GM13977 (cell line): Measurements from ENCODE around the gene PPP2R3A.

ENCODE experiments used
- DNase-seq: peaks from one replicate; pipeline ENCODE4 v3.0.0; 2012; ENCODE audit warnings: low spot score
- in situ Hi-C: fragments of 300-500 bp; cut with MboI; formaldehyde crosslinking; loops from one replicate; pipeline ENCODE4 v1.12.0; 2022; ENCODE audit warnings: low sequenced_read_pairs, low pct_unique_long_range_greater_than_20kb, mixed read lengths, inconsistent platforms; ENCODE audit not compliant: unreplicated experiment
- TF ChIP-seq, protein P1 (sequence below): IDR thresholded peaks from 2 replicates; pipeline ENCODE4 v1.5.1; 2012; ENCODE audit warnings: mild to moderate bottlenecking, control low read depth; ENCODE audit not compliant: insufficient read depth; ENCODE audit errors: extremely low read depth, missing control alignments

Gene PPP2R3A, protein sequence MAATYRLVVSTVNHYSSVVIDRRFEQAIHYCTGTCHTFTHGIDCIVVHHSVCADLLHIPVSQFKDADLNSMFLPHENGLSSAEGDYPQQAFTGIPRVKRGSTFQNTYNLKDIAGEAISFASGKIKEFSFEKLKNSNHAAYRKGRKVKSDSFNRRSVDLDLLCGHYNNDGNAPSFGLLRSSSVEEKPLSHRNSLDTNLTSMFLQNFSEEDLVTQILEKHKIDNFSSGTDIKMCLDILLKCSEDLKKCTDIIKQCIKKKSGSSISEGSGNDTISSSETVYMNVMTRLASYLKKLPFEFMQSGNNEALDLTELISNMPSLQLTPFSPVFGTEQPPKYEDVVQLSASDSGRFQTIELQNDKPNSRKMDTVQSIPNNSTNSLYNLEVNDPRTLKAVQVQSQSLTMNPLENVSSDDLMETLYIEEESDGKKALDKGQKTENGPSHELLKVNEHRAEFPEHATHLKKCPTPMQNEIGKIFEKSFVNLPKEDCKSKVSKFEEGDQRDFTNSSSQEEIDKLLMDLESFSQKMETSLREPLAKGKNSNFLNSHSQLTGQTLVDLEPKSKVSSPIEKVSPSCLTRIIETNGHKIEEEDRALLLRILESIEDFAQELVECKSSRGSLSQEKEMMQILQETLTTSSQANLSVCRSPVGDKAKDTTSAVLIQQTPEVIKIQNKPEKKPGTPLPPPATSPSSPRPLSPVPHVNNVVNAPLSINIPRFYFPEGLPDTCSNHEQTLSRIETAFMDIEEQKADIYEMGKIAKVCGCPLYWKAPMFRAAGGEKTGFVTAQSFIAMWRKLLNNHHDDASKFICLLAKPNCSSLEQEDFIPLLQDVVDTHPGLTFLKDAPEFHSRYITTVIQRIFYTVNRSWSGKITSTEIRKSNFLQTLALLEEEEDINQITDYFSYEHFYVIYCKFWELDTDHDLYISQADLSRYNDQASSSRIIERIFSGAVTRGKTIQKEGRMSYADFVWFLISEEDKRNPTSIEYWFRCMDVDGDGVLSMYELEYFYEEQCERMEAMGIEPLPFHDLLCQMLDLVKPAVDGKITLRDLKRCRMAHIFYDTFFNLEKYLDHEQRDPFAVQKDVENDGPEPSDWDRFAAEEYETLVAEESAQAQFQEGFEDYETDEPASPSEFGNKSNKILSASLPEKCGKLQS (N-terminal part only)

GRCh38 chr3:135965506-135966270 lies at the start of gene PPP2R3A:
Gene PPP2R3A (plus strand): TSS chr3:135965728. CDS start chr3:136001499, 35,771 bp downstream.
- DNase-seq: peak; percentile 89
- TF ChIP-seq, protein P1, sequence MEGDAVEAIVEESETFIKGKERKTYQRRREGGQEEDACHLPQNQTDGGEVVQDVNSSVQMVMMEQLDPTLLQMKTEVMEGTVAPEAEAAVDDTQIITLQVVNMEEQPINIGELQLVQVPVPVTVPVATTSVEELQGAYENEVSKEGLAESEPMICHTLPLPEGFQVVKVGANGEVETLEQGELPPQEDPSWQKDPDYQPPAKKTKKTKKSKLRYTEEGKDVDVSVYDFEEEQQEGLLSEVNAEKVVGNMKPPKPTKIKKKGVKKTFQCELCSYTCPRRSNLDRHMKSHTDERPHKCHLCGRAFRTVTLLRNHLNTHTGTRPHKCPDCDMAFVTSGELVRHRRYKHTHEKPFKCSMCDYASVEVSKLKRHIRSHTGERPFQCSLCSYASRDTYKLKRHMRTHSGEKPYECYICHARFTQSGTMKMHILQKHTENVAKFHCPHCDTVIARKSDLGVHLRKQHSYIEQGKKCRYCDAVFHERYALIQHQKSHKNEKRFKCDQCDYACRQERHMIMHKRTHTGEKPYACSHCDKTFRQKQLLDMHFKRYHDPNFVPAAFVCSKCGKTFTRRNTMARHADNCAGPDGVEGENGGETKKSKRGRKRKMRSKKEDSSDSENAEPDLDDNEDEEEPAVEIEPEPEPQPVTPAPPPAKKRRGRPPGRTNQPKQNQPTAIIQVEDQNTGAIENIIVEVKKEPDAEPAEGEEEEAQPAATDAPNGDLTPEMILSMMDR: no peak
- in situ Hi-C loops: no loop called here

DNA sequence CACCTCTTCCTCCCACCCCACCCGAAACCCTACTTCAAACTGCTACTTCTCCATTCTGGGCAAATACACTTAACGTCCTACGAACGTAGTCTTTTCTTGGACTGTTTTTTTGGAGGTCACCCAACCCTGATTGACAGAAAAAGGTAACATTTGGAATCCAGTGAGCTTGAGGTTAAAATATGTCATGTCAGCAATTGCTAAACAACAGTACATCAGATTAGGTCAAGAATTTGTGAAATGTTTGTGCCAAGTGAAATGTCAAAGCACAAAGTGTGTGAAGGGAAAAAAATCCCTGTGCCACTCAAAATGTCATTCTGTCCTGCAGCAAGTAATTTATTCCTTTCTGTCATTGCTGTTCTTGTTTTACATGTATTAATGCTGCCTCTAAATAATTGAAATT lies 49.2 kb upstream of the PPP2R3A start:
- TF ChIP-seq, protein P1: no peak
- DNase-seq: no peak
- in situ Hi-C loops: no loop called here

DNA sequence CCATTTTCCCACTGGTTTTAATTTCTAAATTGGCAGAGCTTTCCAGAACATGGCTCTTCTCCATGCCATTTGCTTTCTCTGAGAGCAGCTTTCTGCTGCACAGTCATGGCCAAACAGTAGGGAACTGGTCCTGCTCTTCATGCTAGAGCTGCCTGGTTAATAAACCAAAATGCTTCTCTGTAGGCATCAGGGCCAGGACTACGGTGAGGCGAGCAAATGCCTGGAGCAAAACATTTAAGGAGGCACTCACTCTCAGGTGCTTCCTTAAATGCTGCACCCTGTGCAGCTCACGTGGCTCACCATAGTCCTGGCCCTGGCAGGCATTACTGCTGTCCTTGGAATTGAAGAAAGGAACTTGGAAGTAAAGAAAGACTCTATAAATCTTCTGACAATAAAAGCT lies 48.5 kb upstream of the PPP2R3A start:
- no peak for DNase-seq
- in situ Hi-C loops: no loop called here
- TF ChIP-seq, protein P1: no peak

DNA sequence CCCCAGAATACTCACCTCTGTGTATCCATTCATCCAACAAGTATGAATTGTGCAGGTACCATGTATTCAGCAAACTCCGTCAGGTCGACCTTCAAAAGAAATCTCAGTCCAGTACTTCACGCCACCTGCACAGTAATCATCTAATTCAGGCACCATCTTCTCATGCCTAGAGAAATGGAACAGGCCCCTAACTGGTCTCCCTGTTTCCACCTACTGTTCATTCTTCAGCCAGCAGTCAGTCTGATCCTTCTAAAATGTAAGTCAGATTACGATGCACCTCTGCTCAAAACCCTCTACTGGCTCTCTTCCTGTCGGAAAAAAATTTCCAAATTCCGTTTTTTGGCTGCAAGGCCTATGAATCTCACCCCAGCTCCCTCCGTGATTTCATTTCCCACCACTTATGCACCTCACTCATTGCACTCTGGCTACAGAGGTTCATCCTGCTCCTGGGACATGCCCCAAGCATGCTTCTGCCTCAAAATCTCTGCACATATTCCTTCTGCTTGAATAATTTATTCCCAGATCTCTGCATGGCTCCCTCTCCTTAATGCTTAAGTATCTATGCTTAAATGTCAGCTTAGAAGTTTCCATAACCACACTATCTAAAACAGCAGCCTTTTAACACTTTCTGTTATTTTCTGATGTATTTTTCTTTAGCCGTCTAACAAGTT lies 47.5 kb upstream of the PPP2R3A start:
- no peak for DNase-seq
- in situ Hi-C loops: no loop called here
- TF ChIP-seq, protein P1: no peak

GRCh38 chr3:135918600-135918999 lies 46.9 kb upstream of the PPP2R3A start:
- in situ Hi-C loops: no loop called here
- TF ChIP-seq, protein P1: peak; percentile 10
- no peak for DNase-seq
